A549 (cell line): ENCODE measurements around the gene MTHFD2L. TPM values are rescaled to one million over a fixed set of nuclear protein-coding genes. Genes with fewer than 3 reads are reported as not detected.

Experiments
- ATAC-seq, 2 experiments: fragments of 200-7000 bp in 1 of 2; fragments of >200 bp in 1 of 2; cut with Nextera tagmentation in 1 of 2; cut with Tn5 transposase in 1 of 2; 3 replicates each; pipeline versions ENCODE4 v1.8.0 to v1.9.1; 2018 to 2020; ENCODE audit warnings: mild to moderate bottlenecking in 1 of 2, moderate library complexity in 1 of 2
- CTCF ChIA-PET: fragments of 300-600 bp; sonication (Branson Sonifier 250); formaldehyde crosslinking; extraction: SDS; loops from one replicate; lab custom pipeline; 2021; ENCODE audit warnings: antibody characterized with exemption, inconsistent platforms; lab: Yijun Ruan, JAX
- POLR2A ChIA-PET: fragments of 350-600 bp; formaldehyde crosslinking; extraction: SDS; loops from one replicate; lab custom pipeline; 2021; ENCODE audit warnings: antibody characterized with exemption, inconsistent platforms; lab: Yijun Ruan, JAX
- DNase-seq, 2 experiments: peaks; one replicate each; pipeline versions ENCODE4 v3.0.0 to v3.0.0-alpha.2; 2011 to 2016; ENCODE audit warnings: low read depth in 1 of 2, low spot score in 1 of 2
- FAIRE-seq: peaks from 2 replicates; lab custom pipeline; 2011; peaks lifted over from hg19 to GRCh38; lab: Jason Lieb, UNC
- H3K27ac ChIP-seq, 2 experiments: fragments of >200 bp; sonication (Bioruptor Twin); formaldehyde crosslinking; 3 replicates each; pipeline ENCODE4 v1.5.1; 2016 to 2017
- H3K4me1 ChIP-seq: fragments of >200 bp; sonication (Bioruptor Twin); formaldehyde crosslinking; 3 replicates; pipeline ENCODE4 v1.6.1; 2016
- H3K4me2 ChIP-seq: fragments of >200 bp; sonication (Bioruptor Twin); formaldehyde crosslinking; 3 replicates; pipeline ENCODE4 v1.6.1; 2016
- H3K4me3 ChIP-seq: fragments of >200 bp; sonication (Bioruptor Twin); formaldehyde crosslinking; 3 replicates; pipeline ENCODE4 v1.5.1; 2016
- H3K9me3 ChIP-seq: fragments of >200 bp; sonication (Bioruptor Twin); formaldehyde crosslinking; 3 replicates; pipeline ENCODE4 v1.6.1; 2016
- ATOH8 ChIP-seq: fragments of 250-450 bp; sonication (Bioruptor Pico); IDR thresholded peaks from 2 replicates; pipeline ENCODE4 v1.5.0; 2020; ENCODE audit warnings: low read depth, mild to moderate bottlenecking, moderate library complexity
- BHLHE40 ChIP-seq: IDR thresholded peaks from 2 replicates; pipeline ENCODE4 v1.6.1; 2012; ENCODE audit warnings: low read depth, low read length, inconsistent platforms
- CBX8 ChIP-seq: fragments of 200-600 bp; sonication (generic); IDR thresholded peaks from 2 replicates; pipeline ENCODE4 v1.6.1; 2016
- CHD2 ChIP-seq: fragments of 150-350 bp; IDR thresholded peaks from 2 replicates; pipeline ENCODE4 v1.6.1; 2014; ENCODE audit warnings: low read length; ENCODE audit not compliant: partially characterized antibody
- CTCF ChIP-seq: fragments of >200 bp; sonication (Bioruptor Twin); formaldehyde crosslinking; IDR thresholded peaks from 3 replicates; pipeline ENCODE4 v1.5.1; 2016
- E2F6 ChIP-seq: IDR thresholded peaks from 2 replicates; pipeline ENCODE4 v1.6.1; 2012; ENCODE audit warnings: low read depth, borderline replicate concordance
- ELK1 ChIP-seq: fragments of 150-350 bp; IDR thresholded peaks from 2 replicates; pipeline ENCODE4 v1.6.1; 2014; ENCODE audit warnings: low read depth, mild to moderate bottlenecking, low read length
- HES2 ChIP-seq: fragments of >200 bp; sonication (Bioruptor Twin); formaldehyde crosslinking; IDR thresholded peaks from 2 replicates; pipeline ENCODE4 v1.6.1; 2016
- HMGXB4 ChIP-seq: fragments of 250-450 bp; sonication (Bioruptor Pico); IDR thresholded peaks from 2 replicates; pipeline ENCODE4 v1.5.0; 2021; ENCODE audit warnings: mild to moderate bottlenecking, moderate library complexity, borderline replicate concordance
- HOXA7 ChIP-seq: fragments of 250-450 bp; sonication (Bioruptor Pico); IDR thresholded peaks from 2 replicates; pipeline ENCODE4 v1.5.0; 2020; ENCODE audit warnings: mild to moderate bottlenecking, moderate library complexity
- MAX ChIP-seq: IDR thresholded peaks from 2 replicates; pipeline ENCODE4 v1.6.1; 2012
- RARB ChIP-seq: fragments of 250-450 bp; sonication (Bioruptor Pico); IDR thresholded peaks from 2 replicates; pipeline ENCODE4 v1.8.0; 2021; ENCODE audit warnings: mild to moderate bottlenecking, moderate library complexity
- RCOR1 ChIP-seq: fragments of 150-350 bp; IDR thresholded peaks from 2 replicates; pipeline ENCODE4 v1.6.1; 2014; ENCODE audit warnings: antibody characterized with exemption, low read length, low read depth
- WGBS: methylation state at CpG from one replicate; pipeline ENCODE4 v1.1.6; 2017; ENCODE audit errors: missing lambda C conversion rate; 5-methylcytosine and 5-hydroxymethylcytosine counted together
- polyA plus RNA-seq, 4 experiments: library from polyadenylated mRNA; depleted of rRNA in 3 of 4; stranded (reverse); fragments of >200 nt; fragmentation: RNase III in 1 of 4; extraction: RNeasy Plus Mini Kit Qiagen cat#74134 plus additional on column Dnase treatment in 1 of 4; gene quantifications; 2 replicates in 3 of 4; 3 replicates in 1 of 4; pipeline ENCODE4 v1.2.3, GENCODE V29; 2011 to 2017

The MTHFD2L gene
- polyA plus RNA-seq, 2 of the 4 experiments (the other 2 are of a cell fraction), result 8.5 to 19.3 TPM

GRCh38 chr4:74168841-74169240, 10.9 kb downstream of the MTHFD2L start:
- TF ChIP-seq CBX8, result no peak
- no peak for TF ChIP-seq CHD2
- Histone ChIP-seq H3K4me2 (no peak overlapping the region), H3K4me3 (no peak overlapping the region), H3K4me1 (no peaks in the 10 kb centered on the region), H3K27ac (no peak overlapping the region), H3K9me3 (no peaks in the 10 kb centered on the region)
- ATAC-seq, result no peak
- no peak for DNase-seq
- no peak for FAIRE-seq
- CTCF ChIA-PET, result no interaction called here
- WGBS, result 100% methylated on average over 2 of the region's 2 CpGs
- POLR2A ChIA-PET, result no interaction called here

- Histone ChIP-seq H3K4me1 (no peaks in the 10 kb centered on the region), H3K4me3 (no peak overlapping the region)
- TF ChIP-seq HOXA7 (no peak), CTCF (no peak), HES2 (no peak), RARB (no peak)
- TF ChIP-seq, all 56 proteins: peak for 0
- FAIRE-seq, result no peak
- WGBS, result 92% methylated on average over 5 of the region's 5 CpGs
- H3K27ac ChIP-seq, result no peak overlapping the region
- no peaks in the 10 kb centered on the region for H3K9me3 ChIP-seq
- no peak overlapping the region for H3K4me2 ChIP-seq
- no peak for DNase-seq
- ChIA-PET CTCF (interaction anchor here (1.1 kb wide), 1 partner anchor 16 kb away, joined by 6 read pairs; no protein-coding TSS in a partner anchor), POLR2A (no interaction called here)
- ATAC-seq, result no peak
Measured at GRCh38 chr4:74173321-74173720, 15.4 kb downstream of the MTHFD2L start.

- CTCF ChIA-PET, result interaction anchor here (1.1 kb wide), 1 partner anchor 136 kb away, joined by 3 read pairs; the partner anchor contains the start of gene CXCL3
- FAIRE-seq (no peak), ATAC-seq (no peak), DNase-seq (no peak)
- TF ChIP-seq CHD2, result no peak
- TF ChIP-seq BHLHE40, result no peak
- no peak for TF ChIP-seq RARB
- TF ChIP-seq RCOR1, result no peak
- no peak for TF ChIP-seq MAX
- TF ChIP-seq ELK1, result no peak
- TF ChIP-seq E2F6, result no peak
- TF ChIP-seq ATOH8, result no peak
- no peak for TF ChIP-seq HMGXB4
- Histone ChIP-seq H3K4me1 (no peaks in the 10 kb centered on the region), H3K4me2 (no peak overlapping the region), H3K9me3 (no peaks in the 10 kb centered on the region), H3K27ac (no peak overlapping the region), H3K4me3 (no peak overlapping the region)
- POLR2A ChIA-PET, result no interaction called here
- WGBS, result 83% methylated on average over 2 of the region's 2 CpGs
Measured at GRCh38 chr4:74174421-74174820, 16.5 kb downstream of the MTHFD2L start.
